ENCODE measurements around the gene PDIK1L. TPM values are rescaled to one million over a fixed set of nuclear protein-coding genes. Genes with fewer than 3 reads are reported as not detected.

The PDIK1L gene
- total RNA-seq, 1 experiment from 2014 or later, result 5.6 TPM

GRCh38 chr1:26169669-26170471 lies 58.2 kb downstream of the PDIK1L start, which contains the start of gene ZNF593:
ZNF593 (plus strand) TSS chr1:26169908; CDS start chr1:26169984, 76 bp downstream.
- no peaks in the 10 kb centered on the region for H4K20me1 ChIP-seq (ENCODE audit: control insufficient read depth, insufficient read depth, insufficient read length)
- H3K9me3 ChIP-seq (ENCODE audit: control insufficient read depth, low read depth, low read length), result no peaks in the 10 kb centered on the region
- no peak within 1 kb of the TSS for H3T11ph ChIP-seq (ENCODE audit: low read length)
- H3K23me2 ChIP-seq (ENCODE audit: insufficient read length, low read depth, low read length, poor library complexity, severe bottlenecking), result peaks cover 7% of the 10 kb centered on the region
- TF ChIP-seq CTCF (conservative IDR thresholded peaks at IDR 0.05), result peak; percentile 91
- H4K5ac ChIP-seq (ENCODE audit: insufficient read length, low read depth, low read length), result no peak within 1 kb of the TSS
- Mint-ChIP-seq H3K27ac (peak within 1 kb of the TSS; percentile 63 to 93 (median 67); a peak in 4 of 7 replicates), H3K9me3 (no peaks in the 10 kb centered on the region), H3K27me3 (ENCODE audit: low read depth) (peaks cover 34% of the 10 kb centered on the region), H3K36me3 (ENCODE audit: insufficient read depth in 1 of 3, low read depth in 3 of 3) (peaks cover 0 to 8% (median 7%) of the 10 kb centered on the region in 3 experiments; a peak in 3 of 7 replicates), H3K4me3 (peak within 1 kb of the TSS; percentile 83 to 88), H3K4me1 (peaks cover 28 to 55% of the 10 kb centered on the region in 2 experiments)
- peak within 1 kb of the TSS; percentile 78 for H3K4me2 ChIP-seq (ENCODE audit: insufficient read depth, insufficient read length, low read length)
- peaks cover 6% of the 10 kb centered on the region; the same call in 1 of the 2 replicates for H3K4me1 ChIP-seq (ENCODE audit: insufficient read depth, low read length)
- H3K56ac ChIP-seq (ENCODE audit: insufficient read length, low read depth, low read length), result no peak within 1 kb of the TSS
- H4K8ac ChIP-seq (replicated peaks; ENCODE audit: insufficient read length, low read depth, low read length), result no peak within 1 kb of the TSS
- peak within 1 kb of the TSS; percentile 68 for H3K18ac ChIP-seq (ENCODE audit: insufficient read length, low read depth, low read length)
- H2AFZ ChIP-seq (ENCODE audit: low read length), result no peak within 1 kb of the TSS
- H3K27me3 ChIP-seq (ENCODE audit: insufficient read depth, low read length), result no peaks in the 10 kb centered on the region; the same call in 1 of the 2 replicates
- no peak within 1 kb of the TSS for H2BK20ac ChIP-seq (ENCODE audit: low read depth, low read length, poor library complexity, severe bottlenecking)
- H3K14ac ChIP-seq (ENCODE audit: insufficient read depth, low read length), result peak within 1 kb of the TSS; percentile 60
- no peak within 1 kb of the TSS for H2BK12ac ChIP-seq (ENCODE audit: insufficient read length, low read depth, low read length)
- H2AK5ac ChIP-seq (ENCODE audit: insufficient read length, low read length), result no peak within 1 kb of the TSS
- H3K79me1 ChIP-seq (ENCODE audit: insufficient read depth, low read depth, low read length, poor library complexity, severe bottlenecking), result peaks cover 4% of the 10 kb centered on the region
- H3K23ac ChIP-seq (ENCODE audit: insufficient read length, low read depth, low read length), result no peak within 1 kb of the TSS
- no CpG with 5 or more reads among the region's 76 CpGs for WGBS (ENCODE audit: extremely low coverage, insufficient read length, low lambda C conversion rate)
- H2BK120ac ChIP-seq (ENCODE audit: low read depth, low read length, poor library complexity, severe bottlenecking), result no peak within 1 kb of the TSS
- DNase-seq, result peak; percentile 92
- H3K27ac ChIP-seq (ENCODE audit: insufficient read length, low read depth, low read length), result no peak within 1 kb of the TSS
- H2BK15ac ChIP-seq (ENCODE audit: low read depth, low read length), result no peak within 1 kb of the TSS
- H4K91ac ChIP-seq (ENCODE audit: insufficient read length, low read depth, low read length), result no peak within 1 kb of the TSS
- no peak within 1 kb of the TSS for H3K4ac ChIP-seq (ENCODE audit: low read depth, low read length)
- H3K79me2 ChIP-seq (ENCODE audit: insufficient read depth, low read length), result peaks cover 4% of the 10 kb centered on the region; the same call in 1 of the 2 replicates
- no peak within 1 kb of the TSS for H2BK5ac ChIP-seq (ENCODE audit: insufficient read length, low read length)
- H3K9ac ChIP-seq (ENCODE audit: extremely low read depth, insufficient read length, low read length), result peak within 1 kb of the TSS; percentile 74
